LNCAP (cell line): ENCODE data around the gene ZNF354B.

Experiments used
- TF ChIP-seq, protein P1 (sequence below): fragments of 450-650 bp; IDR thresholded peaks from 2 replicates; pipeline ENCODE4 v1.5.1; 2017; ENCODE audit warnings: mild to moderate bottlenecking

Gene ZNF354B

DNA sequence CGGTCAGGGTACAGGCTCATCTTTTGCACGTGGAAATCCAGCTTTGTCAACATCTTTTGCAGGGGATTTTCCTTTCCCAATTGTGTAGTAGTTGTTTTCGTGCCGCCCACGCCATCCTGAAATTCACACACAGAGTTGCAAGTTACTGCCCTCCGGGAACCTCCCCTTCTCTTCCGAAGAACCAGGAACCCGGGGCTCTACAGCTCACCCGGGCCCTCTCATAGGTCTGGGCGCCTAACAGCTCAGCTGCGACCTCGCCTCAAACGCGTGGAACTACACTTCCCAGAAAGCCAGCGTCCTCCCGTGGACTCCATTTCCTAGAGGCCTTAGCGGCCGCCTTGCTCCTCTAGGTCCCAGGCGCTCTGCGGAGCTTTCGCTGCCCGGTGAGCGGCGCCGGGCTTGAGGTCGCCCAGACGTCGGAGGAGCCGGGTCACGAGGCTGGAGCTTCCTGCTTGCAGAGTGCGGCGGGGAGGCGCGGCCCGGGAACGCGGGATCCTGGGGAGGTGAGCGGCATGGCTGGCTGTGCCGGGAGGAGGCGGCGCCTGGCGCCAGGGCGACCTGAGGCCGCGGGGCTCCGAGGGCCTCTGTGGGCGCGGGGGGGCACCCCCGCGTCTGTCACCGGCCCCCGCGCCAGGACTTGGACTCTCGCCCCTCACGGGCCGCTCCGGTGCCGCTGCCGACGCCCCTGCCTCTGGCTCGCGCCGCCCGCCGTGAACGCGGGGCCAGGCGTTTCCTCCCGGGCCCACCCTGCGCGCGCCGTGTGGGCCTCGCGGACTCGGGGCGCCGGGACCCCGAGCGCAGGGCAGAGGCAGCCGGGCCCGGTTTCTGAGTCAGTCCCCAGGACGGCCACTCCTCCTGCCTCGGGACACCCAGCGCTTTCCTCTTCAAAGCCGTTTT lies at the start of gene ZNF354B:
ZNF354B (plus strand) TSS at position 329 of the 897 bp plus-strand sequence. CDS start 1,095 bp downstream, outside the sequence.
- TF ChIP-seq, protein P1, sequence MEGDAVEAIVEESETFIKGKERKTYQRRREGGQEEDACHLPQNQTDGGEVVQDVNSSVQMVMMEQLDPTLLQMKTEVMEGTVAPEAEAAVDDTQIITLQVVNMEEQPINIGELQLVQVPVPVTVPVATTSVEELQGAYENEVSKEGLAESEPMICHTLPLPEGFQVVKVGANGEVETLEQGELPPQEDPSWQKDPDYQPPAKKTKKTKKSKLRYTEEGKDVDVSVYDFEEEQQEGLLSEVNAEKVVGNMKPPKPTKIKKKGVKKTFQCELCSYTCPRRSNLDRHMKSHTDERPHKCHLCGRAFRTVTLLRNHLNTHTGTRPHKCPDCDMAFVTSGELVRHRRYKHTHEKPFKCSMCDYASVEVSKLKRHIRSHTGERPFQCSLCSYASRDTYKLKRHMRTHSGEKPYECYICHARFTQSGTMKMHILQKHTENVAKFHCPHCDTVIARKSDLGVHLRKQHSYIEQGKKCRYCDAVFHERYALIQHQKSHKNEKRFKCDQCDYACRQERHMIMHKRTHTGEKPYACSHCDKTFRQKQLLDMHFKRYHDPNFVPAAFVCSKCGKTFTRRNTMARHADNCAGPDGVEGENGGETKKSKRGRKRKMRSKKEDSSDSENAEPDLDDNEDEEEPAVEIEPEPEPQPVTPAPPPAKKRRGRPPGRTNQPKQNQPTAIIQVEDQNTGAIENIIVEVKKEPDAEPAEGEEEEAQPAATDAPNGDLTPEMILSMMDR = no peak

DNA sequence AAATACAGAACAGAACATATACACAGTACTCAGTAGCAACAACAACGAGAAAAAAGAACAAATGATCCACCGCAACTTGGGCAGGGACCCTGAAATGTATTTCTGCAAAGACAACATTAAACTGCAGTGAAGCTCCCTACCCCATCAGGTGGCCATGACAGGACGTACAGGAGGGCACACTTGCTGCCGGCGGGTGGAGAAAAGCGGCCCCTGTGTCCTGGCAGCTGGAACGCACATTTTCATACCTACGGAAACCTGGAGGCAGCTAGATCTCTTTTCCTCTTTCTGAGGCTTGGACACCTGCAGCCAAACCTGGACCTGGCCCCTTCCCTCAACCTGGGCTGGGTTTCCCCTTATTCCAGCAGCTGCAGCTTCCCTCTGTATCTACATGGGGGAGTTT lies 42.2 kb upstream of the ZNF354B start:
- TF ChIP-seq, protein P1 = no peak

DNA sequence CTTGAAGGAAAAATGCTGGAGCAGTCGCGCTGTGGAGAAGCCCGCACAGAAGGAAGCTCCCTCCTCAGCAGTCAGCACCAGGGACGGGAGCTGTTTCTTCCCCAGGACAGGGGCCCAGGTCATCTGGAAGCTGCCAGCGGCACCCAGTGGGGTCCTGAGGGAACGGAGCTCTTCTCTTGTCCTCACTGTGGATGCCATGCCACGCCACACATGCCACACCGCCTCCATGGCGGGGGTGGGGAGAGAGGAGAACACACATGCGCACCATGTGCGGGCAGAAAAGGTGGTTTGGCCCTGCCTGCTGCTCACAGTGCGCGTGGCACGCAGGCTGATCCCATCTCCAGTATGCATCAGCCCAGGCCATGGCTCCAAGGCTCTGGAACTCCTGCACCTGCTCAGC lies 41.7 kb upstream of the ZNF354B start:
- TF ChIP-seq, protein P1 = peak; percentile 28; the same call in 1 of the 2 replicates

DNA sequence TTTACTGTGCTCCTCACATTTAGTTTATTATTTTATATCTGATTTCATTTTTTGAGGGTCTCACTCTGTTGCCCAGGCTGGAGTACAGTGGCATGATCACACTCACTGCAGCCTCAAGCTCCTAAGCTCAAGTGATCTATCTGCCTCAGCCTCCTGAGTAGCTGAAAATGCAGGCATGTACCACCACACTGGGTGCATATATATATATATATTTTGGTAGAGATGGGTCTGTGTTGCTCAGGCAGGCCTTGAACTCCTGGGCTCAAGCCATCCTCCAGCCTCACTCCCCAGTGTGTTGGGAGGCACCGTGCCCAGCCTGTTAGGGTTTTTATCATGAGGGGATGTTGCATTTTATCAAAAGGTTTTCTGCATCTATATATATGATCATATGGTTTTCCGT lies 39.8 kb upstream of the ZNF354B start:
- TF ChIP-seq, protein P1 = no peak

DNA sequence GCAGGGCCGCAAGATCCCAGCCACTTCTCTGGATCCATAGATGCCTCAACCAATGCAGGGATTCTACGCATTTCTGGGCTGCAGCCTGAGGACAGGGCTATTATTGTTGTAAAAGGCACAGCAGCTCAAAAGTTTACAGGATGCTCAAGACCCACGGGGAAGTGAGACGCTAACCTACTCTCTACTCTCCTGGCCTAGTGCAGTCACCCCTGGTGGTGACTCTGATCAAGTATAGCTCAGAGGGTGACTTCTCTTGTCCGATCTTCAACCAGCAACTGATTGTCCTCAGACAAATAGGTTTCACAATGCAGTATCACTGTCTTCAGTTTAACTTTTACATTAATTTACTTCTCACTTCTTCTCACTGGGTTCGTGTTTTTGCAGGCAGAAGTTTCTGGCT lies 34.3 kb upstream of the ZNF354B start:
- TF ChIP-seq, protein P1 = no peak

DNA sequence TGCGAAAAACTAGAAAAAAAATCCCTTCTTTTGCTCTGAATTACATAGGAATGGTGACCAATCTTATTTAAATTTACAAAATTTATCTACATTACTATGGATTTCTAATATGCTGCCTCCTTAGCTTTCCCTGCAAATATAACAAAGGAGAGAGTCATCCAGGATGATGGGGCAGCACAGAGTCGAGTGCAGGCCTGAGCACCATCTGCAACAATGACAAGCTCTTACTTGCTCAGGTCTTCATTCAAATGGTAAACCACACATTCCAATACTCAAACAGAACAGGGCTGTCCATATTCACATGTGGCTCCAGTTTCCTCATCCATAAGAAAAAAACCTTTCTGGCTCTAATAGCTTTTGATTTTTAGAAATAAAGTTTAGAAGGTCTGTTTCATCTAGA lies 33.5 kb upstream of the ZNF354B start:
- TF ChIP-seq, protein P1 = no peak

DNA sequence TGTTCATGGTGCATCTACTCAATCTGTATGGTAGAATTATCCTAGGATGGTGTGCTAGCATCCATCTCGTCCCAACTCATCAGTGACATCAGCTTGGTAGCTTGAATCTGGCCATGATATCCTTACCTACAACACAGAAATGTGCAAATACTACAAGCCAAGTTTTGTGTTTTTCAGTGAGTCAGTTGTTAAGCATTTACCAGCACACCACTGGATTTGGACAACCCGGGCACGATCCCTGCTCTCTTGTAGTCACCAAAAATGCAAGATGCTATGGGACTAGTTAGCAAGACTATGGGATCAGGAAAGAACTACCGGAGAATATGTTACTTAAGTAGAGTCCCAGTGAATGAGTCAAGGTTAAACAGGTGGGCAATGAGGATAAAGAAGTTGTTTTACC lies 32.1 kb upstream of the ZNF354B start:
- TF ChIP-seq, protein P1 = no peak
